ENCODE results near the gene HDAC11. TPM values are rescaled to one million over a fixed set of nuclear protein-coding genes. Genes with fewer than 3 reads are reported as not detected.

HDAC11 gene
- polyA plus RNA-seq, 3 donors = 2.9 to 3.9 (median 3.5) TPM

DNA sequence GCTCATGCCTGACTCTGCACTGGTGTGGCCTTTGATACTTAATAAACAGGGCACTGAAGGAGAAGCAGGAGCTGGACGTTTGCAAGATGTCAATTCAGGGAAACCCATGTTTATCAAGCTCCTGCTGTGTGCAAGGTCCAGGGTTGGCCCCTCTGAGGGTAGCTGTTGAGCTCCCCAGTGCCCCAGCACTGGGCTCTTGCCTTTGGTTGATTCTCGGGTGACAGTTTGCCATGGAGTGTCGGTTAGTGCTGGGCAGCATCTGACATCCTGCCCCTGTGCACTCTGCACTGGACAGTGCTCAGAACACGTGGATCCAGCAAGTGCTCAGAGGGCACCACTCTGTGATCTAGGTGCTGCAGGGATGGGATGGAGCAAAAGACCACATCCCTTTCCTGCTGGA lies 7.3 kb downstream of the HDAC11 start:
- DNase-seq = no peak
- Histone ChIP-seq H4K20me1 (ENCODE audit: insufficient read depth, low read length) (no peaks in the 10 kb centered on the region), H3K4me2 (replicated peaks; ENCODE audit: extremely low read depth, low read length, poor library complexity, severe bottlenecking) (no peak overlapping the region), H3K79me2 (ENCODE audit: insufficient read depth, low read length) (no peaks in the 10 kb centered on the region), H3K27ac (ENCODE audit: low read depth in 1 of 2, low read length in 2 of 2) (no peak overlapping the region), H3K9ac (ENCODE audit: insufficient read depth, low read length, poor library complexity, severe bottlenecking) (no peak overlapping the region), H3K9me3 (replicated peaks in 1 of 2; ENCODE audit: control insufficient read depth in 1 of 2, insufficient read depth in 1 of 2, low read length in 2 of 2) (no peaks in the 10 kb centered on the region), H3K4me1 (ENCODE audit: control insufficient read depth in 1 of 2, insufficient read depth in 2 of 2, low read length in 2 of 2) (peaks cover 27 to 30% of the 10 kb centered on the region in 2 donors), H3K27me3 (ENCODE audit: control insufficient read depth in 2 of 2, insufficient read depth in 2 of 2, low read length in 2 of 2) (no peaks in the 10 kb centered on the region), H3K4me3 (replicated peaks in 1 of 3; ENCODE audit: low read depth in 2 of 3, low read length in 3 of 3) (no peak overlapping the region), H2AFZ (ENCODE audit: insufficient read depth, low read depth, low read length, poor library complexity, severe bottlenecking) (no peak overlapping the region), H3K36me3 (replicated peaks in 1 of 2; ENCODE audit: control insufficient read depth in 1 of 2, insufficient read depth in 2 of 2, low read length in 2 of 2) (peaks cover 0 to 9% of the 10 kb centered on the region in 2 donors)
- peaks cover 20 to 21% of the 10 kb centered on the region in 2 donors for H3K36me3 Mint-ChIP-seq
- H3K27ac Mint-ChIP-seq = peak overlapping the region in 1 of 7 donors; percentile 38
- H3K4me1 Mint-ChIP-seq = peaks cover 28% of the 10 kb centered on the region
- TF ChIP-seq, protein P1, sequence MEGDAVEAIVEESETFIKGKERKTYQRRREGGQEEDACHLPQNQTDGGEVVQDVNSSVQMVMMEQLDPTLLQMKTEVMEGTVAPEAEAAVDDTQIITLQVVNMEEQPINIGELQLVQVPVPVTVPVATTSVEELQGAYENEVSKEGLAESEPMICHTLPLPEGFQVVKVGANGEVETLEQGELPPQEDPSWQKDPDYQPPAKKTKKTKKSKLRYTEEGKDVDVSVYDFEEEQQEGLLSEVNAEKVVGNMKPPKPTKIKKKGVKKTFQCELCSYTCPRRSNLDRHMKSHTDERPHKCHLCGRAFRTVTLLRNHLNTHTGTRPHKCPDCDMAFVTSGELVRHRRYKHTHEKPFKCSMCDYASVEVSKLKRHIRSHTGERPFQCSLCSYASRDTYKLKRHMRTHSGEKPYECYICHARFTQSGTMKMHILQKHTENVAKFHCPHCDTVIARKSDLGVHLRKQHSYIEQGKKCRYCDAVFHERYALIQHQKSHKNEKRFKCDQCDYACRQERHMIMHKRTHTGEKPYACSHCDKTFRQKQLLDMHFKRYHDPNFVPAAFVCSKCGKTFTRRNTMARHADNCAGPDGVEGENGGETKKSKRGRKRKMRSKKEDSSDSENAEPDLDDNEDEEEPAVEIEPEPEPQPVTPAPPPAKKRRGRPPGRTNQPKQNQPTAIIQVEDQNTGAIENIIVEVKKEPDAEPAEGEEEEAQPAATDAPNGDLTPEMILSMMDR (IDR thresholded peaks at IDR 0.05) = no peak
- H3K9me3 Mint-ChIP-seq = peaks cover 0 to 2% (median 0%) of the 10 kb centered on the region in 7 donors
- H3K27me3 Mint-ChIP-seq (ENCODE audit: low read depth in 3 of 3) = no peaks in the 10 kb centered on the region
- H3K4me3 Mint-ChIP-seq = no peak overlapping the region
- WGBS (ENCODE audit: insufficient coverage) = 81% methylated on average over 4 of the region's 4 CpGs
- intact Hi-C loops (cut with micrococcal nuclease) = loop anchor here in 1 of 2 donors (10.0 kb wide), 1 partner anchor 523 kb away; no protein-coding TSS in a partner anchor

DNA sequence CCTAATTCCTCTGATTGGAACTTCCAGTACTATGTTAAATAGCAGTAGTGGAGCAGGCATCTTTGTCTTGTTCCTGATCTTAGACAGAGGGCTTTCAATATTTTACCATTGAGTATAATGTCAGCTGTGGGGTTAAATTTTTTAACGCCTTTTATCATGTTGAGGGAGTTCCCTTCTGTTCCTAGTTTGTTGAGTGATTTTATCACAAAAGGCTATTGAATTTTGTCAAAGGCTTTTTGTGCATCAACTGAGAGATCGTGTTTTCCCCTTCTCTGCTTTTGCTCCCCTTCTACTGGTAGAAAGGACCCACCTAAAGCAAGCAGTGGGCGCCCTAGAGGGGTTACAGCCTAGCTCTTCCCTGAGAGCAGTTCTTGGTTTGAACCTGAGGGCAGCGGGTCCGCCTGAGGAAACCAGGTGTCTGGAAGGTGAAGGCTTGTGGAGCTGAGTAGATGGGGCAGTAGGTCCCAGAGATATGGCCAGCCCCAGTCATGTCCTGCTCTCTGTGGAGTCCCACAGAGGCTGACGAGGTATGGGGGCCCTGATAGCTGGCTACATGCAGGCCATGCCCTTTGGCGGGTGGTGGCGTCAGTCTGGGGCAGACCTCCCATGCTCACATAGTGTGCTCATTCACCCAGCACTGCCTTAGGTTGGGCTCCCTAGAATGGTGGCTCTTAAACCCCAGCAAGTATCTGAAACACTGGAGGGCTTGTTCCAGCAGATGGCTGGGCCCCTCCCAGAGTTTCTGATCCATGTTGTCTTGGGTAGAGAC lies 11.3 kb downstream of the HDAC11 start:
- Histone ChIP-seq H3K9ac (ENCODE audit: insufficient read depth, low read length, poor library complexity, severe bottlenecking) (no peak overlapping the region), H3K4me2 (replicated peaks; ENCODE audit: extremely low read depth, low read length, poor library complexity, severe bottlenecking) (no peak overlapping the region), H3K4me3 (replicated peaks in 1 of 3; ENCODE audit: low read depth in 2 of 3, low read length in 3 of 3) (no peak overlapping the region), H3K36me3 (replicated peaks in 1 of 2; ENCODE audit: control insufficient read depth in 1 of 2, insufficient read depth in 2 of 2, low read length in 2 of 2) (peaks cover 0 to 5% of the 10 kb centered on the region in 2 donors), H3K27ac (ENCODE audit: low read depth in 1 of 2, low read length in 2 of 2) (no peak overlapping the region), H3K9me3 (replicated peaks in 1 of 2; ENCODE audit: control insufficient read depth in 1 of 2, insufficient read depth in 1 of 2, low read length in 2 of 2) (no peaks in the 10 kb centered on the region), H3K79me2 (ENCODE audit: insufficient read depth, low read length) (no peaks in the 10 kb centered on the region), H3K27me3 (ENCODE audit: control insufficient read depth in 2 of 2, insufficient read depth in 2 of 2, low read length in 2 of 2) (no peaks in the 10 kb centered on the region), H2AFZ (ENCODE audit: insufficient read depth, low read depth, low read length, poor library complexity, severe bottlenecking) (no peak overlapping the region), H4K20me1 (ENCODE audit: insufficient read depth, low read length) (peaks cover 5% of the 10 kb centered on the region), H3K4me1 (ENCODE audit: control insufficient read depth in 1 of 2, insufficient read depth in 2 of 2, low read length in 2 of 2) (peaks cover 6 to 16% of the 10 kb centered on the region in 2 donors)
- Mint-ChIP-seq H3K4me1 (peaks cover 15% of the 10 kb centered on the region), H3K9me3 (peaks cover 0 to 2% (median 0%) of the 10 kb centered on the region in 7 donors), H3K4me3 (no peak overlapping the region), H3K27ac (no peak overlapping the region), H3K27me3 (ENCODE audit: low read depth in 3 of 3) (no peaks in the 10 kb centered on the region), H3K36me3 (peaks cover 18 to 26% of the 10 kb centered on the region in 2 donors)
- DNase-seq = no peak
- 97% methylated on average over 6 of the region's 8 CpGs for WGBS (ENCODE audit: insufficient coverage)
- TF ChIP-seq, protein P1 (IDR thresholded peaks at IDR 0.05) = no peak
- intact Hi-C loops (cut with micrococcal nuclease) = no loop called here

Measured in CD14-positive monocyte (primary cell).